GM12892 (cell line): ENCODE results near the gene UNKL.

Source experiments
- POLR2A ChIP-seq: IDR thresholded peaks from 2 replicates; pipeline ENCODE4 v1.6.1; 2011; ENCODE audit warnings: low read depth, low read length, control low read depth
- POLR2AphosphoS5 ChIP-seq: IDR thresholded peaks from 2 replicates; pipeline ENCODE4 v1.6.1; 2011; ENCODE audit warnings: low read depth, low read length, control low read depth

DNA sequence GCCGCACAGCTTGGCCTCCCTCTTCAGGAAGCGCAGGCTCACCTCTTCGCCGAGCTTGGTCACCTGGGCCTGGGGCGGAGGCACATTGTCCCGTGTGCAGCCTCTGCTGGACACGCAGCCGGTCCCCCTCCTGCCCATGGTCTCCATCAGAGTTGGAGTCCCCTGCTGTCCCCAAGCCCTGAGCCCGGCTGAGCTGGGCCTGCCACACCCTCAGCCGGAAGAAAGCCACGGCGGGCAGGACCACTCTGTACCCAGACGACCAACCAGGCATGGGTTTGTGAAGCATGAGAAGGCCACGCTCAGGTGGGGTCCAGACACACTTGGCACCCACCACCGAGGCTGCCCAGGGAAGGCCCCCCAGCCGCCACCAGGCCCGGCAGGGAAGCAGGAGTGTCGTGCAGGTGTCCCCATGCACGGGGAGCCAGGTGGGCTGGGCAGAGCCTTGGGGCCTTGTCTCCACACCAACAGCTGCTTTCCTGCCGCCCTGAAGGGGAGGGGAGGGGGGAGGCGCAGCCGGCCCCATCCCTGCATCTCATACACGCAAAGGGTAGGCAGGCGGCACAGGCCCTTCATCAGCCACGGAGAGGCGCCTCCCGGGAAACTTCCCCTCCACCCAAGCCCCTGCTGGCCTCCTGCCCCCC lies 24.7 kb upstream of the UNKL start:
- TF ChIP-seq POLR2AphosphoS5: no peak
- TF ChIP-seq POLR2A: no peak
